T-helper 1 cell treated with Interleukin-12 subunit alpha and Interleukin-12 subunit beta and Interleukin-4 antibody, amounts not matched to agents 30 ng/mL and 1 ng/mL, for 36 hours (primary cell): ENCODE data around the gene SAP130. TPM values are rescaled to one million over a fixed set of nuclear protein-coding genes. Genes with fewer than 3 reads are reported as not detected.
"Not testable (repeated sequence)": the region's sequence is repeated elsewhere in the genome, so short reads cannot be mapped to it uniquely, and the experiment has no call there.

Experiments
- intact Hi-C: fragments of 100-400 bp; cut with micrococcal nuclease; formaldehyde crosslinking; loops from one replicate; pipeline ENCODE4 v1.15.1; 2024
- total RNA-seq: library from RNA; stranded (reverse); gene quantifications from 2 replicates; pipeline ENCODE4 v1.2.3, GENCODE V29; 2022

The SAP130 gene
- total RNA-seq, 1 donor from 2014 or later: 32.9 TPM

GRCh38 chr2:127953849-127954248, 74.0 kb downstream of the SAP130 start:
- intact Hi-C loops: no loop called here

DNA sequence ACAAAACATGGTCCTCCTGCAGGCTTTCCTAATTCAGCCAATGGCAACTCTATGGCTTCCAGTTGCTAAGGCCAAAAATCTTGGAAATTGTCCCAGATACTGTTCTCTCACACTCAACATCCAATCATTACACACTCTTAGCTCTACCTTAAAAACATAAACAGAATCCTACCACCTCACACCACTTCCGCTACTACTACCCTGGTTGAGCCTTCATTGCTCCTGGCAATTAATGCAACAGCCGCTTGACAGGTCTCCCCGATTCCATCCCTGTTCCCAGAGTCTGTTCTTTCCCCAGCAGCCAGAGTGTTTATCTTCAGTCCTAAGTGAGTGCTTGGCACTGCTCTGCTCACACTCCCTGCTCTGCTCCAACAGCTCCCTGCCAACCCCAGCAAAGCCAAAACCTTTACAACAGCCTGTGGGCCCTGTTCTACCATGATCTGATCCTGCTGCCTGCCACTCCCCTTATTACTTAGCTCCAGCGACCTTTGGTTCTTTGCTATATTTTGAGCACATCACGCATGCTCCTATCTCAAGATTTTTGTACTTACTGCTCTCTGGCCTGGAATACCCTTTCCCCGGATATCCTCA, 74.6 kb downstream of the SAP130 start:
- intact Hi-C loops: no loop called here

- intact Hi-C loops: no loop called here
These were observed 76.8 kb downstream of the SAP130 start for GRCh38 chr2:127951026-127951425.

- intact Hi-C loops: no loop called here
These were observed 77.6 kb downstream of the SAP130 start for GRCh38 chr2:127950264-127950663.

- intact Hi-C loops: no loop called here
These were observed 82.6 kb downstream of the SAP130 start for GRCh38 chr2:127945281-127945680.

- intact Hi-C loops: no loop called here
These were observed 84.7 kb downstream of the SAP130 start for GRCh38 chr2:127943186-127943585.

DNA sequence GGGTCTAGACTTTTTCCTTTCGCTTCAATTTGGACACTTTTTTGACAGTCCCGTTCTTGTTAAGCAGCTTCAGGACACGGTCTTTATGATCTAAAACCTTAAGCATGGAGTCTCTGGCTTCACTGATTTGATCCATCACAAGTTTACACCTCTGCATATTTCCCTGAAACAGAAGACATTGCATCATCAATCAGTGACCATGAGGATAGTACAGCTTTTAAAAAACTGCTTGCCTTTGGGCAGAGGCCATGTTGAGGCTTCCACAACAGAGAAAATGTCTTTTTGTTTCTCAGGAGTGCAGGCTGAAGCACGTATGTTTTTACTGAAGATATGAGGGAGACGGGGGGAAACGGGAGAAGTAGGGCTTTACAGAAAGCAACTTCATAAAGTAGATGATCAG, 85.9 kb downstream of the SAP130 start:
- intact Hi-C loops: no loop called here

DNA sequence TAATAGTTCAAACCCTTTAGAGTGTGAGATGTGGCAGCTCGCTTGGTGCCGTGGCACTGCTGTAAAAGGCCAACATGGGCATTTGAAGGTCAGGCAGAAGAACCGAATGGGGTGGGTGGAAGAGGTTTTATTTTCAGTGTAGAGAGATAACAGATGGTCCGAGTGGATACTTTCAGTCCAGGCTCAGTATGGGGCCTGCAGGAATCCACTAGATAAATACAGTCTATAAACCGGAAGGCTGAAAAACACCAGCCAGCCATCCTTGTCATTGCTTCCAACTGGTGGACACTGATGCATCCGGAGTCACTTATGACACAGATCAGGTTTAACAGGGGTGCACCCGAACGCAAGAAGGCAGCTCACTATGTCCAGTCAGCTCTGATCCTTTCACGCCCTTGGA, 86.4 kb downstream of the SAP130 start:
- intact Hi-C loops: no loop called here

GRCh38 chr2:127940641-127941040, 87.2 kb downstream of the SAP130 start:
- intact Hi-C loops: no loop called here

GRCh38 chr2:127935337-127935736, 92.5 kb downstream of the SAP130 start:
- intact Hi-C loops: no loop called here

GRCh38 chr2:127932199-127932876, 95.5 kb downstream of the SAP130 start:
- intact Hi-C loops: no loop called here

GRCh38 chr2:127929449-127929848, 98.4 kb downstream of the SAP130 start:
- intact Hi-C loops: no loop called here

- intact Hi-C loops: no loop called here
These were observed 100.5 kb downstream of the SAP130 start for GRCh38 chr2:127927384-127927783.

DNA sequence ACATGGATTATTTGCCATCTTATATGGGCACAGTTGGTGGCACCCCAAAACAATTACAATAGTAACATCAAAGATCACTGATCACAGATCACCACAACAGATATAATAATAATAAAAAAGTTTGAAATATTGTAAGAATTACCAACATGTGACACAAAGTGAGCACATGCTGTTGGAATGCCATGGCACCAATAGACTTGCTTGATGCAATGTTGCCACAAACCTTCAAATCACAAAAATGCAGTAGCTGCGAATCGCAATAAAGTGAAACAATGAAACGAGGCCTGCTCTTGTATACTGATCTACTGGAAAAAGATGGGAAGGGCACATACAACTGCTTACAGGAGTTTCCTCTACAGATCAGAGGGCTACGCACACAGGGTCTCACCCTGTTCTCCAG, 109.9 kb downstream of the SAP130 start:
- intact Hi-C loops: no loop called here

GRCh38 chr2:127913808-127914457, 113.9 kb downstream of the SAP130 start:
- intact Hi-C loops: no loop called here

GRCh38 chr2:127911737-127912136, 116.1 kb downstream of the SAP130 start:
- intact Hi-C loops: no loop called here

GRCh38 chr2:127910415-127910814, 117.4 kb downstream of the SAP130 start:
- intact Hi-C loops: no loop called here

GRCh38 chr2:127909019-127909418, 118.8 kb downstream of the SAP130 start:
- intact Hi-C loops: no loop called here

- intact Hi-C loops: not testable (repeated sequence)
These were observed 120.0 kb downstream of the SAP130 start for GRCh38 chr2:127907733-127908400.

DNA sequence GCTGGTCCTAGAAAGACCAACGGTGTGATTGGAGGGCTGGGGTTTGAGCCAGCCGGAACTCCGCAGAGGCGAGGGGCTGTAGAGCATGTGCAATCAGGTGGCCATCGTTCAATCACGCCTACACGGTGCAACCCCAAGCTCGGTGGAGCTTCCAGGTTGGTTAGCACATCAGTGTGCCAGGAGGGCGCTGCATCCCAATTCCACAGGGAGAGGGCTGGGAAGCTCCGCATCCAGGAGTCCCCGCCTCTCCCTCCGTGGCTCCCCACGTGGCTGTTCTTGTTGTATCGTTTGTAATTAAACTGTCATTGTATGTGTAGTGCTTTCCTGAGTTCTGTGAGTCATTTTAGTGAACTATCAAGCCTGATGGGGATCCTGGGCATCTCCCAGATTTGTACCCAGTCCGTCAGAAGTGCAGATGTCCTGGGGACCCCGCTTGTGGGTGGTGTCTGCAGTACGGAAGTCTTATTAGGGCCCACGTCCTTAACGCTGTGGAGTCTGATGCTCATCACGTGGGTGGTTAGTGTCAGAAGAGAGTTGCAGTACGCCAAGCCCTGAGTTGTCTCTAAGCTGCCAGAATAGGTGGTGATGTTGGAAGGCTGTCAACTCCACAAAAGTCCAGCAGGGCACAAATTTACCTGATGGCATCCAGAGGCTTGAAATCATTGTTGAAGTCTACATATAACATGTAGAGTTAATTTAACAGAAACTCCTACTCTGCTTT, 121.5 kb downstream of the SAP130 start:
- intact Hi-C loops: no loop called here

GRCh38 chr2:127901339-127902056, 126.4 kb downstream of the SAP130 start:
- intact Hi-C loops: no loop called here
